Measurements from ENCODE around the gene BAMBI.

Gene BAMBI

GRCh38 chr10:28705472-28705871 lies 28.2 kb downstream of the BAMBI start:
- DNase-seq (ENCODE audit: low read depth in 2 of 2) = no peak

- DNase-seq (ENCODE audit: low read depth in 2 of 2) = no peak
Observed at GRCh38 chr10:28709001-28709710, 31.8 kb downstream of the BAMBI start.

GRCh38 chr10:28710202-28710886 lies 33.0 kb downstream of the BAMBI start:
- DNase-seq (ENCODE audit: low read depth in 2 of 2) = no peak

DNA sequence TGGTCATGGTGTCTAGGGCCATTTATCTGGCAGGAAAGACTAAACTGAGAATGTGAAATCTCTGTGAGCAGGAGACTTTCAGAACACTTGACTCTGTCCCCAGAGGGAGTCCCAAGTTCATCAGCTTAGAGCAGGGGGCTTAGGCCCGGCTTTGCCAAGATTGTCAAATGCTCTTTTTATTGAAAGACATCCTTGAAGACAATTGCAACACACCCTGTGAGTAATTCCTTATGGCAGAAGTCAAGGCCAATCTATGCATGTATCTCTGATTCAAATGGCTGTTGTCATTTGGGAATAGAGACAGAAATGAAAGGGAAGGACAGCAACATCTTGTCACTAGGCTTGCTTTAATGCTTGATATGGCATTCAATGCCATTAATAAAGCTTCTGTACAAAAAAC lies 33.7 kb downstream of the BAMBI start:
- no peak for DNase-seq (ENCODE audit: low read depth in 2 of 2)

DNA sequence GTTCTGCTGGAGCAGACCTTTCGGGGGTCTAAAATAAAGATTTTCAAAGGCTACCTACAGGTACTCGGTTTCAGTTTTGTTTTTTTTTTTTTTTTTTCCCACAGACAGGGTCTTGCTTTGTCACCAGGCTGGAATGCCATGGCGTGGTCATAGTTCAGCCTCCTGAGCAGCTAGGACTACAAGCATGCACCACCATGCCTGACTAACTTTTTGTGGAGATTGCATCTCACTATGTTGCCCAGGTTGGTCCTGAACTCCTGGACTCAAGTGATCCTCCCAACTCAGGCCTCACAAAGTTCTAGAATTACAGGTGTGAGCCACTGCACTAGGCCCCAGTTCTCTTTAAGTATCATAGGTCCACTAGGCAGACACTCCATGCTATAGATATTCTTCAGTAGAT lies 34.5 kb downstream of the BAMBI start:
- no peak for DNase-seq (ENCODE audit: low read depth in 2 of 2)

GRCh38 chr10:28713626-28714352 lies 36.5 kb downstream of the BAMBI start:
- DNase-seq (ENCODE audit: low read depth in 2 of 2) = no peak

DNA sequence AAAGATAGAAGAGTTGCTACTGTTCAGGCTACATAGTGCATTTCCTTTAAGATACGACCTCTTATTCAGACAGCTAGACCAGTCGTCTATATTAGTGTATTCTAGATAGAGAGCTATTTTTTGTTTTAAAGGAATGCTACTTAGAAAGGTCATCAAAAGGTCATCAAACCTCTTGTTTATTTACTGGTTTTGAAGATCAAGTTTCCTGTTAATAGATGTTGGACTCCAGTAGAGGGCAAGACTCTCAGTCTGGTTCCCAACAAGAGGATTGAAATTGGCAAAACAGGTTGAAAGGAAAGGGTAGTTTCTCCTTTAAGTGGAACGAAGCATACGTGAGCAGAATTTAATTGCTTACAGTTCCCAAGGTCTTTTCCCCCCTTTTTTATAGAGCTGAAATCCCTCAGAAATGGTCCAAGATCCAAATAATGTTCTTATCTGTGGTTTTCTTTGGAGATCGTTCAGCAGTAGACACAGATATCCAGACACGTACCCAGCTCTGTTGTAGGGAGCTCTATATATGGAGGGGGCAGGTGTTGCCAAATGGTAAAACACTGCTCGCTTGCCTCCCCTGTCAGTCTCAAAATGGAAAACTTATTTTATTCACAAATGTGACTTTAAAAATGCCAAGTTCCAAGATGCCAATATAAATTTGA lies 37.2 kb downstream of the BAMBI start:
- DNase-seq (ENCODE audit: low read depth in 2 of 2) = no peak

- no peak for DNase-seq (ENCODE audit: low read depth in 2 of 2)
Observed at GRCh38 chr10:28715246-28715645, 37.9 kb downstream of the BAMBI start.

- no peak for DNase-seq (ENCODE audit: low read depth in 2 of 2)
Observed at GRCh38 chr10:28715757-28716156, 38.4 kb downstream of the BAMBI start.

- no peak for DNase-seq (ENCODE audit: low read depth in 2 of 2)
Observed at GRCh38 chr10:28716748-28717147, 39.4 kb downstream of the BAMBI start.

GRCh38 chr10:28717656-28718201 lies 40.4 kb downstream of the BAMBI start:
- no peak for DNase-seq (ENCODE audit: low read depth in 2 of 2)

DNA sequence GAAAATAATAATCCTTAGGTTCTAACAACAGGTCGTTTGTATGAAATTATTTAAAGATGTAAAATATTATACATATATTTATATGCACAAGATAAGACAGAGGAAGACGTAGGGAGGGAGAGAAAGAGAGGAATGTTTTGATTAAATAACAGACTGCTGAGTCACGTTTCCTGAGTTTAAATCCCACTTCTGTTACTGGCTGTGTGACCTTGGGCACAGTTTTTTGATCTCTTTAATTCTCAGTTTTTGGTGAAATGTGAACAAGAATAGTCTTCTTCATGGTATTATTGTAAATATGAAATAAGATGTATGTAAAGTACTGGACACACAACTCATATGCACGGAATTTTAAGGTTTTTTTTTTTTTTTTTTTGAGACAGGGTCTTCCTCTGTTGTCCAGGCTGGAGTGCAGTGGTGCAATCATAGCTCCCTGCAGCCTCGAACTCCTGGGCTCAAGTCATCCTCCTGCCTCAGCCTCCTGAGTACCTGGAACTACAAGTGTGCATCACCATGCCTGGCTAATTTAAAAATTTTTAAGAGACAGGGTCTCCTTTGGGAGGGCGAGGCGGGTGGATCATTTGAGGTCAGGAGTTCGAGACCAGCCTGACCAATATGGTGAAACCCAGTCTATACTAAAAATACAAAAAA lies 42.6 kb downstream of the BAMBI start:
- no peak for DNase-seq (ENCODE audit: low read depth in 2 of 2)

DNA sequence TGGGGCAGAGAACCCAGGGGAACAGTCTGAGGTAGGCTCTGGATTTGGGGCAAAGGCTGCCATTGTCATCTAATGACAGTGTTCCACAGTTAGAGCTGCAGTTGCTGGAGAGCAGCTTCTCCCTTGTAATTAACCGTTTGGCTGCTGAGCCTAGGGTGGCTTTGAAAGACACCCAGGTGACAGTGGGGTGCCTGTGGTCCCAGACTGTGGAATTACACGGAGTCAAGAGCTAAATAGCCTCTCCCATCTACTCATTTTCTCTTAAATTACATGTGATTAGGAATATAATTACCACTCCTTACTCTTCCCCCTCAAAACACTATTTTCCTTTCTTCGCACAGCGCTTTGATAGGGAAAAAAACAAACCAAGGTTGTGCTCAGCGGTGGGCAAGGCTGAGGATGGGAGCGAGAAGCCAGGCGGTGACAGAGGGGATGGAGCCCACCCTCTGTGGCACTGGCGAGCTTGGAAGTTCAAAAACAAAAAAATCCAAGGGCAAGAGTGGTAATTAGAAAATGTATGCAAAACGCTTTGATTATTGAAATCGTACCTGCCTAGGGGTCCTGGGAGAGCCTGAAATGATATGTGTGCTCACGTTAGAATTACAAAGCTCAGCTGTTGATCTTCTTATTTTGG lies 44.1 kb downstream of the BAMBI start:
- no peak for DNase-seq (ENCODE audit: low read depth in 2 of 2)

DNA sequence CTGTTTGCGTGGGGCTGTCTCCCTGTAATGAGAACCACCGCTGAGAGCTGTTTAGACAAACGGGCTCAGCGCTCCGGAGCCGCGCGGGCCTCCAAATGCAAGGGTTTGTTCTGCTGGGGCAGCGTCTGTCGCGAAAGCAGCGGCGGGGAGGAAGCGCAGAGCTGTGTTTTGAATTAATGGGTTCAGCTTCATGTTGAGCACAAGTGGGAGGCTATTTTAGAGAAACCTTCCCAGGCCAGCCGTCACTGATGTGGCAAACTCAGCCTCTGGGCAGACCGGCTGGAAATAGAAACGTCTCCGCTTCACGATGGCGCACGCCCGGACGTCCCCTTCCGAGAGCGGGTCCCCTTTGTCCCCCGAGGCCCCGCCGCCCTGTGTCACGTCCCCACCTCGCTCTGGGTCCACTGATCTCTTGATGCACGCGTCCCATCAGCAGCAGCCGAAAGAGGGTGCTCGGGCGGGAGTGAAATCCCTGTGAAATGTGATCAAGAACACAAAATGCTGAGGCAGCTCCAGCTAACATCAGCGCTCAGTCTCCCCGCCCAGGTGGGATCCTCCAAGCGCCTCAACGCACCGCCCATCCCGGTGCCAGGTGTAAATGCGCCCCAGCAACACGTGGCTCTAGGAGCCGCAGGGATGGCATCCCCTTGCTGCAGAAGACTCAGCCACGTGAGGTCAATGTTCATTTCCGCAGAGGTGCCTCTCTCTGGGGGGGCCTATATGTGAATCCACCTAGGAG lies 44.9 kb downstream of the BAMBI start:
- DNase-seq (ENCODE audit: low read depth in 2 of 2) = no peak

GRCh38 chr10:28728366-28728765 lies 51.0 kb downstream of the BAMBI start:
- DNase-seq (ENCODE audit: low read depth in 2 of 2) = no peak

- DNase-seq (ENCODE audit: low read depth in 2 of 2) = no peak
Observed at GRCh38 chr10:28730031-28730778, 52.9 kb downstream of the BAMBI start.

DNA sequence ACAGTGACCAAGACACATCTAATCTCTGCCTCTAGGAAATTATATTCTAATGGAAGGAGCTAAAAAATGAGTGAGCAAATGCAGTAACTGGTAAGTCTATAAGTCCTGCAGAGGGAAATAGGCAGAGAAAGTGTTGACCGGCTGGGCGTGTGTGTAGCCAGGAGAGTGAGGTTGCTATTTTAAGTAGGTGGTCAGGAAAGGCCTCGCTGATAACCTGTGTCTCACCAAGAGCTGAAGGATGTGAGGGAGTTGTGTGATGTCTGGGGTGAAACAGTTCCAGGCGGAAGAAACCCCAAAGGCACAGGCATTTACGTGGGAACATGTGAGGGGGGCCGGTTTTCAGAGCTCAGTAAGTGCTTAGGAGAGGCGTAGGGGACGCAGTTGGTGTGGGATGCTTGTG lies 54.8 kb downstream of the BAMBI start:
- no peak for DNase-seq (ENCODE audit: low read depth in 2 of 2)

All from stimulated activated CD4-positive, alpha-beta T cell treated with anti-CD3 and anti-CD28 coated beads, Interleukin-12 subunit alpha, Interleukin-12 subunit beta, amount 100 ng/mL, for 24 hours (primary cell).